Measurements from ENCODE around the gene CD274.
"Not testable (repeated sequence)": the region's sequence is repeated elsewhere in the genome, so short reads cannot be mapped to it uniquely, and the experiment has no call there.

CD274 gene

DNA sequence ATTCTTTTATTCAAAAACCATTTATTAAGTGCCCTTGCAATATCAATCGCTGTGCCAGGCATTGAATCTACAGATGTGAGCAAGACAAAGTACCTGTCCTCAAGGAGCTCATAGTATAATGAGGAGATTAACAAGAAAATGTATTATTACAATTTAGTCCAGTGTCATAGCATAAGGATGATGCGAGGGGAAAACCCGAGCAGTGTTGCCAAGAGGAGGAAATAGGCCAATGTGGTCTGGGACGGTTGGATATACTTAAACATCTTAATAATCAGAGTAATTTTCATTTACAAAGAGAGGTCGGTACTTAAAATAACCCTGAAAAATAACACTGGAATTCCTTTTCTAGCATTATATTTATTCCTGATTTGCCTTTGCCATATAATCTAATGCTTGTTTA is 18.5 kb downstream of the CD274 start:
- no peak for DNase-seq

DNA sequence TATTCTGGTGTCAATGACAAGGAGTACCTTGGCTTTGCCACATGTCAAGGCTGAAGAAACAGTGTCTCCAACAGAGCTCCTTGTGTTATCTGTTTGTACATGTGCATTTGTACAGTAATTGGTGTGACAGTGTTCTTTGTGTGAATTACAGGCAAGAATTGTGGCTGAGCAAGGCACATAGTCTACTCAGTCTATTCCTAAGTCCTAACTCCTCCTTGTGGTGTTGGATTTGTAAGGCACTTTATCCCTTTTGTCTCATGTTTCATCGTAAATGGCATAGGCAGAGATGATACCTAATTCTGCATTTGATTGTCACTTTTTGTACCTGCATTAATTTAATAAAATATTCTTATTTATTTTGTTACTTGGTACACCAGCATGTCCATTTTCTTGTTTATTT is 19.8 kb downstream of the CD274 start:
- DNase-seq: no peak

DNA sequence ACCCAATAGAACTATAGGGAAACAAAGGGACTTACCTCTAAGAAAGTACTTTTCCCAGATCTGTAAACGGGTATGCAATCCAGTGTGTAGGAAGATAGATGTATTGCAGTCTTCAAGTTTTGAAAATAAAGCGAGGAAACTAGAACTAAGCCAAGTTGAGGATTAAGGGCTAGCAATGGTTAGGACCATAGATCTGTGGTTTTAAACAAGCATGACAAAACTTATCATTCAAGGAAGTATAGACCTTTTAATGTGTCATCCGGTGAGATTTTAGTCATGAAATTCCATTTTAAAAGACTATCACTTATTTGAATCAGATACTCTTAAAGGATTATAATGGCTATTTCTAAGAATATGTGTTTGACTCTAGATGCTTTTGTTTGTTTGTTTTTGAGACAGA is 20.5 kb downstream of the CD274 start:
- DNase-seq: no peak

DNA sequence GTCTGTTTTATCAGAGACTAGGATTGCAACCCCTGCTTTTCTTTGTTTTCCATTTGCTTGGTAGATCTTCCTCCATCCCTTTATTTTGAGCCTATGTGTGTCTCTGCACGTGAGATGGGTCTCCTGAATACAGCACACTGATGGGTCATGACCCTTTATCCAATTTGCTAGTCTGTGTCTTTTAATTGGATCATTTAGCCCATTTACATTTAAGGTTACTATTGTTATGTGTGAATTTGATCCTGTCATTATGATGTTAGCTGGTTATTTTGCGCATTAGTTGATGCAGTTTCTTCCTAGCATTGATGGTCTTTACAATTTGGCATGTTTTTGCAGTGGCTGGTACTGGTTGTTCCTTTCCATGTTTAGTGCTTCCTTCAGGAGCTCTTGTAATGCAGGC is 25.3 kb downstream of the CD274 start:
- not testable (repeated sequence) for DNase-seq

DNA sequence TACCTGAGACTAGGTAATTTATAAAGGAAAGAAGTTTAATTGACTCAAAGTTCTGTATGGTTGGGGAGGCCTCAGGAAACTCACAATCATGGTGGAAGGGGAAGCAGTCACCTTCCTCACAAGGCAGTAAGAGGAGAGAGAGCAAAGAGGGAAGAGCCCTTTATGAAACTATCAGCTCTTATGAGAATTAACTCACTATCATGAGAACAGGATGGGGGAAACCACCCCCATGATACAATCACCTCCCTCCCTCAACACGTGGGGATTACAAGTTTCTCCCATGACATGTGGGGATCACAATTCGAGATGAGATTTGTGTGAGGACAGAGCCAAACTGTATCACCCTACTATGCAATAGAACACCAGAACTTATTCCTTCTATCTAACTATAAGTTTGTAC is 27.9 kb downstream of the CD274 start:
- no peak for DNase-seq

DNA sequence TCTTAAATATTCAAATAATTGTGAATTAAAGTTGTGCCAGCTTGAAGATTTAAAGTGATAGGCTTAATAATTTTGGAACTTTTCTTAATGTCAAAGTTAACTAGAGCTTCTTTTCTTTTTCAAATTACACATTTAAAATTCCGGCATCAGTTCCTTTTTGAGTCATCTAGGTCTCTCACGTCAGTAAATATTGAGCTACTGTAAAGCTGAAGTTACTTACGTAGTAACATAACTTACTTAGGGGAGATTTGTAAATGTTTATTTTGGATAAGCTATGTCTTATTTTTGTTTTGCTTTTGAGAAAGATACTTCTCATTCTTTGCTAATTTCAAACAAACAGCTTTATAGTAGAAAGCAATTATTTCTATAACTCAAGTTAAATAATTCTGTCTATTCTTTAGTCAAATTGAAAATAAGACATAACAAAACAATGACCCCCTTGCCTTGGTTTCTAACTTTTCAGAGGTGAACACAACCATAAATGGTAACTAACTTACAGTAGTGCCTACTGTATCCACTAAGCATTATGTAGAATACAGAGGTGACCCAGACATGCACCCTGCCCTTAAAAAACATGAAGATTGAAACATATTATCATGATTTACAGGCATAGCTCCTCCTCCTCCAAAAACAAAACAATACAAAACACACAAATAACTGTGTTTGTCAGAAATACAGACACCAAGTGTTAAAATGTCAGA is 29.8 kb downstream of the CD274 start:
- DNase-seq: no peak

DNA sequence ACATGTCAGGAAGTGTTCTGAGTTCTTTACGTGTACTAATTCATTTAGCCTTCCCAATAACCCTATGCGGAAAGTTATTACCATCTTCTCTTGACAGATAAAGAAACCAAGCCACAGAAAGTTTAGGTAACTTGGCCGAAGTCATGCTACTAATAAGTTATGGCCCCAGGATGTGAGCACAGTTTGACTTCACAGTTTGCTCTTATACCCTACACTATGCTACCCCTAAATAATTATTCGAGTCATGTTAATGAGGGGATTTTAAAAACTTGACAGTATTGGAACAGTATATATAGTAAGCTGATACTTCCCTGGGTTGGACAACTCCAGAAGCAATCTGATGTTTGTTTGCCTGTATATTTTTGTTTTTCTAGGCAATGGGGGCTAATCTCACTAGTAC is 30.6 kb downstream of the CD274 start:
- DNase-seq: no peak

DNA sequence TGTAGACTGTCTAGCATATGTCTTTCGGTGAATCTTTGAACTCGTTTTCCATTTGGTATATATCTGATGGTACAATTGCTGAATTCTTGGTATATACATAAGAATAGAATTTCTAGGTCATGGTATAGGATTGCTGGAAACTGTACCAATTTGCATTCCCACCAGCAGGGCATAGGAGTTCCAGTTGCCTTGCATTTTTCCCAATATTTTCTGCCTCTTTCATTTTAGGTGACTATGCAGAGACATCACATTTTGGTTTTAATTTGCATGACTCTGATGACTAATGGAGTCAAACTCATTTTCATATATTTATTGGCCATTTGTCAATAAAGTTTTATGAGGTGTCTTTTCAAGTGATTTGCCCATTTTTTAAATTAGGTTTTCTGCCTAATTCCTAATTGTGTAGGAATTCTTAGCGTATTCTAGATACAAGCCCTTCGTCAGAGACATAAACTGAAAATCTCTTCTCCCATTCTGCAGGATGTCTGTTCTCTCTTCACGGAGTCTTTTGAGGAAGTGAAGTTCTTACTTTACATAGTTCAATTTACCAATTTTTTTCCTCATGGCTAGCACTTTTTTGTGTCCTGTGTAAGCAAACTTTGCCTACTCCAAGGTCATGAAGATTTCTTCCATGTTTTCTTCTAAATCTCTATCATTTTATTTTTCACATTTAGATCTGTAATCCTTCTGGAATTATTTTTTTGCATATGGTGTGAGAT is 31.1 kb downstream of the CD274 start:
- no peak for DNase-seq

DNA sequence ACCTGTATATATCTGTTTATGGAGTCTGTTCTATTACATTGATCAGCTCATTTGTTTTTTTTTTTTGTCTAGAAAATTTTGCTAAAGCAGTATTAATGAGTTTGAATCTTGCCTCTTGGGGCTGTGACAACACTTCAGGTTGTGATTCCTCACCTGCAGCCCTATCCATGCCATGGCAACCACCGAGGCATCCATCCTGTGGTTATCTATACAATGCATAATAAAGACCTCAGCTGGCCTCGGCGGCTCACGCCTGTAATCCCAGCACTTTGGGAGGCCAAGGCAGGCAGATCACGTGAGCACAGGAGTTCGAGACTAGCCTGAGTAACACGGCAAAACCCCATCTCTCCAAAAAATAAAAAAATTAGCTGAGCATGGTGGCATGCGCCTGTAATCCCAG is 31.9 kb downstream of the CD274 start:
- DNase-seq: no peak

DNA sequence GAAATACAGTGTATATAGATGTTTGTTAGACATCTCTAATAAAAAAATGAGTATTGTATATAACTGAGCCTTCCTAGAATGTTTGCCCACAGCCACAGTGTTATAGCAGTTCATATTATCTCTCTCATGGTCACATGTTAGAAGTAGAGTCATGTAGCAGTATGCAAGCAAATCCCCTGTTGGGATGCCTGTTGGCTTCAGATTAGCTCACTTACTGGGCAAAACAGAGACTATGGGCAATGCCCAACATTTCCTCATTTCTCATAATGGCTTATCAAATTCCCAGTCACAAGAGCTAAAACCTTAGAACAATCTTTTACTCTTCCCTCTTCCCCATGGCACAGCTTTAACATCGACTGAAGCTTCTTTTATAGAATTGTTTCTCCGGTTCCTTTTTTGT is 33.0 kb downstream of the CD274 start:
- no peak for DNase-seq

DNA sequence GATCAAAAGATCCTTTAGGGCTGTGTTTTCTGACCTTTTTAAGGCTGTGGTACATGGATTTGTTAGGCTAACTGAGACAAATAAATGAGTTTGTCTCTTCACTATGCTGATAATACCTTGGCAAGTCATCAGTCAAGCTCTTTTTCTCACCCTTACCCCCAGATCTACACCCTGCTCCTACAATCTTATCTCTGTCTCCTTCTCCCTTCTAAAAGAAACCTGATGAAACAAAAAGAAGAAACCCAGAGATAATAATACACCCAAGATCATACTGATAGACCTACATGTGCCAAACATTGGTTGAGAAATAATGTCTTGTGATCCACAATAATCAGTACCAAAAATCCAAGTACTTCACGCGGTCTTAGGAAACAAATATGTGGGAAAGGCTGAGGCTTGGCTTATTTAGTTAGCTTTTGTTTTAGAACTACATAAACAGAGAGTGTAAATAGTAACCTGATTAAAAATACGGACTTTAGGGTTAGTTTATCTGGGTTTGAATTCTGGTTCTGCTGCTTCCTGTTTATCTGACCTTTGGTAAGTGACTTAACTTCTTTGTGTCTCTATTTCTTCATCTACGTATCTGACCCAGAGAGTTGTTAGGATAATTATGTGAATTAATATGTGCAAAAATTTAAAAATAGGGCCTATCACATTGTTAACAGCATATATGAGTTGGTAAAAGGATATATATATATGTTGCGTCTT is 35.2 kb downstream of the CD274 start:
- no peak for DNase-seq

DNA sequence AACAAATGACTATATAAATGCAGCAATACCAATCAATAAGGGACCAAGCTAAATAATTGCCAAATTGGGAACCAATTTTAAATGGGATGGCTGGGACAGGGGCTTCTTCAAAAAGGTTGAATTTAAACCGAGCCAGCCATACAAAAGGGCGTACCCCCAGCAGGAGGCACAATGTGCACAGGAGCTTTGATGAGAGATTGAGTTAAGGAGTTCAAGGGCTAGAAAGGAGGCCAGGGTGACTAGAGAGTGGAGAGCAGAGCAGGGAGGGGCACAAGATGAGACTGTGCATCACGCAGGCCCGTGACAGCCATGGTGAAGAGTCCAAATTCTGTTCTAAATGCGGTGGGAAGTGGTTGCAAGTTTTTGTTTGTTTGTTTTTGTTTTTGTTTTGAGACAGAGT is 36.6 kb downstream of the CD274 start:
- DNase-seq: no peak

DNA sequence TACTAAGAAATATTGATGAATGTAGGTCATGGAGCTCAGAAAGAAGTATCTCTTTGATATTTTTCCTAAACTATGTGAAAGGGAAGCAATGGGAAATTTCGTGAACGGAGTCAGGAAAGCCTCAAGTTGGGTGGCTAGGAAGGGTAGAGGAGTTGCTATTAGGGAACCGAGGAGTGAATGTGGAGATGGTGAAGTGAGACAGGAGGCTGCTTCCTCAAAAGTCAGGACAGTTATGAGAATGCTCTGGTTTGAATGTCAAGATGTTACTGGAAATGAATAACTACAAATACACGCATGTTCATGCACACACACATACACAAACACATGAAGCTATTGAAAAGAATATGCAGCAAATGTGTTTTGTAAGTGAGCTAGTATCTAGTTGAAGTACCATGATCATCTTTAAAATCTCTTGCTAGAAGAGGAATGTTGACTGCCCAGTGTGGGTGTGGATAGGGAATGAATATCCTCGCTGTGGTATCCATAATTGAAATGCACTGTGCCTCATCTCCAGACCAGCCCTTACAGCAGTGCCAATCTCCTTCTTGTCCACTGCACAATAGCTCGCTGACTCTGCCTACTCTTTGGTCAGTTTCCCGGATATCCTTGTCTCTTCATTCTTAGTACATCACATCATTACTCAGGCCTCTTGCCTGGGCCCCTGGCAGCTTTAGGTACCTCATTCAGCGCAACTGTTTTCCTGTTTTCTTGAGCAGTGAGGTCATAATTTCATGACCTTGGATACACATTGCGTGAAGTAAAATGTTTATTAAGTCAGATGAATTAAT is 38.1 kb downstream of the CD274 start:
- no peak for DNase-seq

DNA sequence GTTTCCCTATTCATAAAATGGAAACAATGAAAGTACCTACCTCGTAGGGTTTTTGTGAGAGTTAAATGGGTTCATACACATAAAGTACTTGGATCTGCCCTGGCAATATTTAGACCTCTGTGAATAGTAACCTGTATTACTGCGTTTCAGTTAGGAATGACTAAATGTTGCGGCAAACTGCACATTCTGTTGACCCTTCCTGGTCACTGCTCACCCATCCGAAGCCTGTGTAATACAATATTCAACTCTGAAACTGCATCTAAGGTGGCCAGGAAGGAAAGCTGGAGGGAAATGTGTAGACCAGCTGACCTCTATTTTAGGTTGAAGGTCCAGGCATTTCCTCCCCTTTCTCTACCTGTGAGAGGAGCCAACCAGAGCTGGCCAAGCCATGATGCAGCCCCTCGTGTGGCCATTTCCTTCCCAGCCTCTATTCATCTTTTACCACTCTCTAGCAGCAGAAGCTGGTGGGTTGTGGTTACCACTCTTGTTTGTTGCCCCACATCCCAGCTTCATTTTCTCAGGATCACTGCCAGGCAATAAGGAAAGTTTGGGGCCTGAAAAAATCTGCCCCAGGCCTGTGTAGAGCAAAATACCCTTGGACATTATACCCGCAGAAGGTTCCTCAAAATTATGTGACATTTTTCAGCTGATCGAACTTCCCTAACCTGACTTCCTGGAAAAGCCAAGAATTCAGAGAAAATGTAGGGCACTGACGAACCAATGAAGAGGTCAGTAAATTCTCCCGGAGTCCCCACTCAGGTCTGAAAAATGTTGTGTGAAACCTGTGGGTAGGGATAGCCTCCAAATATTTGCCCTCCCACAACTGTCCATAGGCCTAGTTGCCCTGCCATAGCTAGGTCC is 39.5 kb downstream of the CD274 start:
- no peak for DNase-seq

DNA sequence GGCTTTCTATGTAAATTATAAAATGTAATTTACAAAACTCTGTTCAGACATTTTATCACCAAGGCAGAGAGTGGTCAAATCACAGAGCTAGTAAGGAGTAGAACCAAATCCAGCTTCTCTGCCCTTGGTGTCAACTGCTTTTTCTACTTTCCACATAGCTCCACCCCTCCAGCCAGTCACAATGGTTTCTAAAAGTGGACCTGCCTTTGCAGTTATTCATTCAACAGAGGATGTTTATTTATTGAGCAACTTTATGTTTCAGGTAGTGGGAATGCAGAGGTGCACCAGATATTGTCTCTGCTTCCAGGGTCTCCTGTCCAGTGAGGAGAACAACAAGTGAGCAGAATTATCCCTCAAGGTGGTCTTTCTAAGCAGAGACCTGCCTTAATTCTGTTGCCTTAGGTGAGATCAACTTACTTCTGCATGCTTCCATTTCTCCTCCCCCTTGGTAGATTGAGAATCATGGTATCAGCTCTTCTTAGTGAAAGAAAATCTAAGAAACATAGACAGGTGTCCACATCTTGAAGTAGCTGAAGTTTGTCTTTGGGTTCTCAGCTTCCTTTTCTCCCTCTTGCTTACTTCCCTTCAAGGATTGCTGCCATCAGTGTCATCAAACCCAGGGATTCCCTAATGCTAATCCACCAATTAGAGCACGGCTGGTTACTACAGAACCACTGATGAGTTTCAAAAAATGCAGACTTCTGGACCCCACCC is 42.8 kb downstream of the CD274 start:
- no peak for DNase-seq

DNA sequence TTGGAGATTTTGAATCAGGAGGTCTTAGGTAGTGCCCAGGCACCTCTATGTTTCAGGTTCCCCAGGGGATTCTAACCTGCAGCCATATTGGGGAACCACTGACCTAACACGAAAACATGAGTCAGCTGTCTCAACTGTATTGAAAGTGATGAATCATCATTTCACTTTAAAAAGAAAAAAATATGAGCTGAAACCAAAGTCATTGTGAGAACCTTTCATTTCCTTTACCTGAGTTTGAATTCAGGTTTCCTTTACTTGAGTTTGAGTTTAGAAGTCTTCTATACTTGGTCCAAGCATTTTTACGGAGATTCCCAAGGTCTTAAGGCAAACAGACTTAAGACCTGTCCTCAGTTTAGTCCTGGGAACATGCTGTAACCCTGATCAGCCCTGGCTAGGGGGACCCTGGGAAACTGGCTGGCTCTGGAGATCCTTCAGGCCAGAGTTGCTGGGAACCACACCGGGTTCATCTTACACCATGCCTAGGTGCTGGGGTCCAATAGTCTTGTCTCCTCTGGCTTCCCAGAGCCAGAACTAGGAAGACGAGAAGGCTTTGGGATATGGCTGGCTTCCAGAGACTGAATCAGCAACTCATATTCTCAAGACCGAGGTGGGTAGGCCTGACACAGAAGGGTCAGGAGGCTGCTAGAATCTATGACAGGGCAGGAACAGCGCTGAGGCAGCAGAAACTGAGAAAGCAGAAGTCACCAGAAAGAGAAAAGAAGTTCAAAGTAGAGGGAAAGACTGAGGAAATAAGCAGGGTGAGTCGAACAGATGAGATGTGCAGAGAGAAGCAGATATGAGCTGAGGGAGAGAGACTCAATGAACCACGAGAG is 43.6 kb downstream of the CD274 start:
- no peak for DNase-seq

DNA sequence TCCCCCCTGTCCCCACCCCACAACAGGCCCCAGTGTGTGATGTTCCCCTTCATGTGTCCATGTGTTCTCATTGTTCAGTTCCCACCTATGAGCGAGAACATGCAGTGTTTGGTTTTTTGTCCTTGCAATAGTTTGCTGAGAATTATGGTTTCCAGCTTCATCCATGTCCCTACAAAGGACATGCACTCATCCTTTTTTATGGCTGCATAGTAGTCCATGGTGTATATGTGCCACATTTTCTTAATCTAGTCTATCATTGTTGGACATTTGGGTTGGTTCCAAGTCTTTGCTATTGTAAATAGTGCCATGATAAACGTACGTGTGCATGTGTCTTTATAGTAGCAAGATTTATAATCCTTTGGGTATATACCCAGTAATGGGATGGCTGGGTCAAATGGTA is 44.4 kb downstream of the CD274 start:
- not testable (repeated sequence) for DNase-seq

DNA sequence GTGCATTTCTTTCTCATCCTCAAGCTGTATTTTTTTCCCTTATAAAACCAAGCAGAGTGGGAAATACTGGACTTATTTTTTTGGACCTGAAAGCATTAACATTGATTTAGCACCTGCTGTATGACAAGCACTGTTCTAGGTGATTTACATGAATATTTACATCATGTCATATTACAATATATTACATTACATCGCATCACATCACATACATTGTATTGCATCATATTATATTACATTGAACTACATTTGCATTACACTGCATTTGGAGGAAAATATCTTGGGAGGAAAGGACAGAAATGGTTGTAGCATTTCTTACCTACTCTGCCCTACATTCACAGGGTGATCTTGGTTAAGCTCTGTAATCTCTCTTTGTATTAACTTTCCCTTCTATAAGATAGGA is 48.8 kb downstream of the CD274 start:
- no peak for DNase-seq

DNA sequence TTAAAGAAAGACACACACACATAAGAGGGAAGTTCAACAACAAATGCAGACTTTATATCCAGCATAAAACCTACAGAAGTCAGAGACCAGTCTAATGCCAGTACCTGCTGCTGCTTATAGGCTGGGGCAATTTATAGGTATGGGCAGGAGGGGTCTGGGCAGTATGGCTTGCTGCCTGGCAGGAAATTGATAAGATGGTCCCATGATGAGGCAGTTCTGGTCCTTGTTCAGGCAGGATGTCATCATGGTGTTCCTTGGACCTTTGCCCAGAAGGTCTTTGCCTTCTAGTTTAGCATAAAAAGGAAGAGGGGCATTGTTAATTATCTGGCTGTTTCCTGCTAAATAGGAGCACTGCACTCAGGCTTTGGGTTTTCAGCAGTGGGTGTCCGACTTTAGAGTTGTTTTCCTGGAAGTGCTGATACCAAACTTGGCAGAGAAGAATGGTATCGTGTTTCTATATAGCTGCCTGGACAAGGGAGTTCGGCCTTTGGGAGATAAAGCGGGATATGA is 49.6 kb downstream of the CD274 start:
- no peak for DNase-seq

DNA sequence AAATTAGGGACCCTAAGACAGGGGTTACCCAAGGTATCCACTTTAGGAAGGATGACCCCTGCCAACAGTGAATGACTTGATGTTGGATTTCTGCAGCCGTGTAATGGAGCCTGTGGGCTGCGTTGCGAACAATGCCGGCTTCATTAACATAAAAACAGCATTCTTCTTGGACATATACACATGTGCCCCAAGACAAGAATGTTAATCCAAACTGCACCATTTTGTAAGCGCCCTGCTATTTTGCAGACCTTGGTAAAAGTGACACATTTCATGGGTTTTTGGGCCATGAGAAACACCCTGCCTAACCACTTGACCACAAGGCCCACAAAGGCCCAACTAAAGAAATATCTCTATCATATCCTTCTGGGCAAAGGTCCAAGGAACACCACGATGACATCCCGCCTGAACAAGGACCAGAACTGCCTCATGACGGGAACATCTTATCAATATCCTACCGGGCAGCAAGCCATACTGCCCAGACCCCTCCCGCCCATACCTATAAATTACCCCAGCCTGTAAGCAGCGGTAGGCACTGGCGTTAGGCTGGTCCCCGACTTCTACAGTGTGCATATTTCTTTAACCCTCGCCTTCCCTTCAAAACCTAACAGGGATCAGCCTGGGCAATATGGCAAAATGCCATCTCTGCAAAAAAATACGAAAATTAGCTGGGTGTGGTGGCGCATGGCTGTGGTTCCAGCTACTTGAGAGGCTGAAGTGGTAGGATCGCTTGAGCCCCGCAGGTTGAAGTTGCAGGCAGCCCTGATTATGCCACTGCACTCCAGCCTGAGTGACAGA is 50.3 kb downstream of the CD274 start:
- no peak for DNase-seq

Data from activated naive CD4-positive, alpha-beta T cell treated with anti-CD3 and anti-CD28 coated beads, Interleukin-2, amount 50 U/mL, for 16 hours (primary cell).